Body of pancreas (tissue), 4 donors: ENCODE data around the gene UMAD1. TPM values are rescaled to one million over a fixed set of nuclear protein-coding genes. Genes with fewer than 3 reads are reported as not detected.

Experiments
- ATAC-seq: fragments of 150-250 bp; one replicate; pipeline ENCODE4 v1.9.1; 2016
- DNase-seq, 4 donors: peaks; one replicate each; pipeline ENCODE4 v3.0.0-alpha.2; 2019
- H3K27ac ChIP-seq, 4 donors: fragments of 200-600 bp; sonication (generic); 1 replicate in 3 of 4; 2 replicates in 1 of 4; pipeline versions ENCODE4 v1.5.1 to v1.6.1; 2016 to 2019; ENCODE audit warnings: mild to moderate bottlenecking in 1 of 4, mixed read lengths in 1 of 4, moderate library complexity in 1 of 4
- H3K27me3 ChIP-seq, 2 donors: fragments of 200-600 bp; sonication (generic); one replicate each; pipeline ENCODE4 v1.6.0; 2016; ENCODE audit warnings: mild to moderate bottlenecking in 1 of 2
- H3K36me3 ChIP-seq, 2 donors: fragments of 200-600 bp; sonication (generic); replicated peaks in 1 of 2; 2 replicates each; pipeline ENCODE4 v1.5.1; 2016; ENCODE audit warnings: low read depth in 2 of 2; ENCODE audit not compliant: insufficient read depth in 1 of 2
- H3K4me1 ChIP-seq: fragments of 200-600 bp; sonication (generic); one replicate; pipeline ENCODE4 v1.6.0; 2016
- H3K4me3 ChIP-seq, 2 donors: fragments of 200-600 bp; sonication (generic); 1 replicate in 1 of 2; 2 replicates in 1 of 2; pipeline ENCODE4 v1.5.1; 2016 to 2019
- H3K9me3 ChIP-seq, 3 donors: fragments of 200-600 bp; sonication (generic); 1 replicate in 2 of 3; 2 replicates in 1 of 3; pipeline ENCODE4 v1.5.1; 2016
- POLR2A ChIP-seq, 3 donors: fragments of 450-650 bp; IDR thresholded peaks; one replicate each; pipeline ENCODE4 v1.6.1; 2016; ENCODE audit warnings: antibody characterized with exemption in 3 of 3, mild to moderate bottlenecking in 2 of 3
- WGBS, 2 donors: methylation state at CpG; one replicate each; pipeline ENCODE4 v1.1.5; 2017; 5-methylcytosine and 5-hydroxymethylcytosine counted together
- intact Hi-C: fragments of 100-400 bp; cut with DNase I; formaldehyde crosslinking; loops from one replicate; pipeline ENCODE4 v1.15.1; 2023
- total RNA-seq, 2 donors: library from RNA; depleted of rRNA; stranded (reverse); fragments of >200 nt; gene quantifications; one replicate each; pipeline ENCODE4 v1.1.0, GENCODE V29; 2016
- TF ChIP-seq, protein P1 (sequence below), 7 experiments: fragments of 450-650 bp in 4 of 7; fragments of 200-600 bp in 3 of 7; sonication (generic) in 3 of 7; IDR thresholded peaks; one replicate each; pipeline ENCODE4 v1.5.1; 2016 to 2019; ENCODE audit warnings: antibody characterized with exemption in 7 of 7

The UMAD1 gene
- total RNA-seq, 2 donors from 2014 or later, result 15.8 to 34.8 TPM

DNA sequence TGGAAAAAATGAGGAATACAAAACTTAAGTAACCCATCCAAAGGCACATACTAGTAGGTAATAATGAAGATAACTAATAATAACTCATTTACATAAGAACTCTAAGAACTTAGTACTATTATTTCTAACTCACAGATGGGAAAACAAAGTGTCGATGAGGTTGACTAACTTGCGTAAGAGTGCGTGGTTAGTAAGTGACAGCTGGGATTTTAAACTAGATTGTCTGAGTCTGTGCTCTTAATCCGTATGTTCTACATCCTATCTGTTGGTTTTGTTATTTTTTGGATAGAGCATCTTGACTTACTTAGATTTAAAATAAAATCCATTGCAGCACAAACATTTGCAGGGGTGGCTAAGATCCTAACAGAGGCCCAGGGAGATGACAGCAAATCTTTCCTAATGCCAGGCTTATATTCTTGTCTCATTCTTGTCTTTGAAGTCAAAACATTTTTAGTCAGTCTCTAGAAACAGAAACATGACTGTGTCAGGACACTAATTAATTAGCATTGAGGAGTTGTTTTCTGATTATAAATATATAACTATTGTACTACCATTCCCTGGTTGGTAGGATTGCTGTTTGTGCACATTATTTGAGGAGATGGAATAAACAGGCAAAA lies 66.1 kb downstream of the UMAD1 start:
- no peak overlapping the region for H3K27ac ChIP-seq
- no peak for TF ChIP-seq POLR2A (IDR thresholded peaks at IDR 0.05)
- TF ChIP-seq, protein P1, sequence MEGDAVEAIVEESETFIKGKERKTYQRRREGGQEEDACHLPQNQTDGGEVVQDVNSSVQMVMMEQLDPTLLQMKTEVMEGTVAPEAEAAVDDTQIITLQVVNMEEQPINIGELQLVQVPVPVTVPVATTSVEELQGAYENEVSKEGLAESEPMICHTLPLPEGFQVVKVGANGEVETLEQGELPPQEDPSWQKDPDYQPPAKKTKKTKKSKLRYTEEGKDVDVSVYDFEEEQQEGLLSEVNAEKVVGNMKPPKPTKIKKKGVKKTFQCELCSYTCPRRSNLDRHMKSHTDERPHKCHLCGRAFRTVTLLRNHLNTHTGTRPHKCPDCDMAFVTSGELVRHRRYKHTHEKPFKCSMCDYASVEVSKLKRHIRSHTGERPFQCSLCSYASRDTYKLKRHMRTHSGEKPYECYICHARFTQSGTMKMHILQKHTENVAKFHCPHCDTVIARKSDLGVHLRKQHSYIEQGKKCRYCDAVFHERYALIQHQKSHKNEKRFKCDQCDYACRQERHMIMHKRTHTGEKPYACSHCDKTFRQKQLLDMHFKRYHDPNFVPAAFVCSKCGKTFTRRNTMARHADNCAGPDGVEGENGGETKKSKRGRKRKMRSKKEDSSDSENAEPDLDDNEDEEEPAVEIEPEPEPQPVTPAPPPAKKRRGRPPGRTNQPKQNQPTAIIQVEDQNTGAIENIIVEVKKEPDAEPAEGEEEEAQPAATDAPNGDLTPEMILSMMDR (IDR thresholded peaks at IDR 0.05), result no peak
- no peaks in the 10 kb centered on the region for H3K27me3 ChIP-seq
- peaks cover 19% of the 10 kb centered on the region for H3K4me1 ChIP-seq
- H3K9me3 ChIP-seq, result no peaks in the 10 kb centered on the region
- no peak overlapping the region for H3K4me3 ChIP-seq
- DNase-seq (no peak), ATAC-seq (no peak)
- H3K36me3 ChIP-seq, result no peaks in the 10 kb centered on the region
- intact Hi-C loops, result no loop called here
- 78 to 95% methylated on average over 4 of the region's 4 CpGs for WGBS, 2 donors

DNA sequence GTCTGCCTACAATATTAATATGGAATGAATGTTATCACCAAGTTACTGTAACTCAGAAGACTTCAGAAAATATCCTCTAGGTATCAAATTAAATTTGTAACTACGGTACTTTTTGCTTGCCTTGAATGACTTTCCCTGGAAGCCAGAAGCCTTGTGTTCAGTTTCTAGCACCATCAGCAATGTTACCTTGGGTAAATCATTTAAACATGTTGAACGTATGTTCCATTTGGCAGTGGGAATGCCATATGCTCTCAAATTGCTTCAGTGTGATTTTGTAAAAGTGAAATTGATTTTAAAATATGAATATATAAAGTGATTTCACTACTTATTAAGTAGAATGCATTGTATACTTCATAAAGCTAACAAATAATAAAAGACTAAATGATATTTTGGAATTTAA lies 66.7 kb downstream of the UMAD1 start:
- Histone ChIP-seq H3K36me3 (no peaks in the 10 kb centered on the region), H3K27ac (no peak overlapping the region), H3K27me3 (no peaks in the 10 kb centered on the region), H3K4me1 (peaks cover 18% of the 10 kb centered on the region), H3K9me3 (no peaks in the 10 kb centered on the region), H3K4me3 (no peak overlapping the region)
- ATAC-seq (no peak), DNase-seq (no peak)
- TF ChIP-seq, protein P1 (IDR thresholded peaks at IDR 0.05), result no peak
- no peak for TF ChIP-seq POLR2A (IDR thresholded peaks at IDR 0.05)
- intact Hi-C loops, result no loop called here
- WGBS, 2 donors, result 82 to 95% methylated on average over 2 of the region's 2 CpGs

DNA sequence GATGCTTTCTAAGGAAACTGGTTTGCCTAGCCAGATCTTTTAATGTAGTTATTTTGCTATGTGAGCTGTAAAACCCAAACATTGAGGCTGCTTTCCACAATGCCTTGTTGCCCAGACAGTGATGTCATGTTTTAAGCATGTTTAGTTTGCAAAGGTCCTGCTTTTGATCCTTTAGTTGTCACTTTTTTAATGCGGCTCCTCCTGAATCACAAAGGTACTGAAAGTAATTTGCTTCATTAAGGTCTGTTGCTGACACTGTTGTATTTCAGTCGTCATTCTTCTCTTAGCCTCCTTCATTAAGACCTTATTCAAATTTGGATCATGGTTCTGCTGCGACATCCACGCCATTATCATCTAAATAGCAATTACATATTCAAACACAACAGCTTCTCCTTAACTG lies 67.3 kb downstream of the UMAD1 start:
- no peaks in the 10 kb centered on the region for H3K36me3 ChIP-seq
- ATAC-seq, result no peak
- DNase-seq, result no peak
- peaks cover 18% of the 10 kb centered on the region for H3K4me1 ChIP-seq
- no peaks in the 10 kb centered on the region for H3K27me3 ChIP-seq
- 76 to 81% methylated on average over 4 of the region's 4 CpGs for WGBS, 2 donors
- intact Hi-C loops, result no loop called here
- no peak overlapping the region for H3K27ac ChIP-seq
- TF ChIP-seq, protein P1 (IDR thresholded peaks at IDR 0.05), result no peak
- no peak for TF ChIP-seq POLR2A (IDR thresholded peaks at IDR 0.05)
- no peaks in the 10 kb centered on the region for H3K9me3 ChIP-seq
- H3K4me3 ChIP-seq, result no peak overlapping the region

DNA sequence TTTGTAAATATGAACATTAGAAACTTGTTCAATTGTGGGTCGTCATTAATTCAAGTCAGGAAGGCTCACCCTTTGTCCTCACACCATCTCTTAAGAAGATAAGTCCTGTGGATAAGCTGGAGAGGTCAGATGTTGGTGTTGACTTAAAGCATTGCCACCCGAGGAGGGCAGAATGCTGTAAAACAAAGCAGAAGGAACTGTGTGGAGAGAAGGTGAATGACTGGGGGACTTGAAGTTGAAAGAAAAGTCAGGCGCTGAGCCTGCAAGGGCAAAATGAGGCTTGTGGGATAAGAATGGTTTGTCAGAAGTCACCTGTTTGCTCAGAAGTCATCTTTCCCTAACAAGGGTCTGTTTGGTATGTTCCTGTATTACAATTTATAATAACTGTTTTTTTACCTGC lies 68.7 kb downstream of the UMAD1 start:
- no peak for TF ChIP-seq POLR2A (IDR thresholded peaks at IDR 0.05)
- TF ChIP-seq, protein P1 (IDR thresholded peaks at IDR 0.05), result no peak
- Histone ChIP-seq H3K27me3 (no peaks in the 10 kb centered on the region), H3K4me1 (peaks cover 14% of the 10 kb centered on the region), H3K27ac (no peak overlapping the region), H3K4me3 (no peak overlapping the region), H3K9me3 (no peaks in the 10 kb centered on the region), H3K36me3 (no peaks in the 10 kb centered on the region)
- DNase-seq (no peak), ATAC-seq (no peak)
- WGBS, 2 donors, result 51 to 54% methylated on average over 3 of the region's 3 CpGs
- intact Hi-C loops, result no loop called here

DNA sequence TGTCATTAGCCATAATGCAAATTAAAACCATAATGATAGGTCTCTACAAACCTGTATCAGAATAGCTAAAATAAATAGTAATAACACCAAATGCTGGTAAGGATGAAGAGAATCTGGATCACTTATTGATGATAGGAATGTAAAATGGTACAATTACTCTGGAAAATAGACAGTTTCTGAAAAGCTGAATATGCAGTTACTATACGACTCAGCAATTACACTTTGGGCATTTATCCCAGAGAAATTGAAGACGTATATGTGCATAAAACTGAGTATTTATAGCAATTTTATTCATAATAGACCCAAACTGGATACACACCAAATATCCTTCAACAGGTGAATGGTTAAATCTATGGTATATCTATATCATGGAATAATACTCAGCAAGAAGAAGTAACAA lies 69.9 kb downstream of the UMAD1 start:
- no peak for TF ChIP-seq POLR2A (IDR thresholded peaks at IDR 0.05)
- TF ChIP-seq, protein P1 (IDR thresholded peaks at IDR 0.05), result no peak
- DNase-seq, result no peak

More for the DNA sequence above, 69.9 kb downstream of the UMAD1 start:
- Histone ChIP-seq H3K9me3 (no peaks in the 10 kb centered on the region), H3K27ac (no peak overlapping the region), H3K36me3 (no peaks in the 10 kb centered on the region), H3K4me3 (no peak overlapping the region), H3K4me1 (peaks cover 14% of the 10 kb centered on the region), H3K27me3 (no peaks in the 10 kb centered on the region)
- no peak for ATAC-seq
- intact Hi-C loops, result no loop called here
- WGBS, 2 donors, result 82 to 86% methylated on average over 2 of the region's 2 CpGs
